ENCODE measurements around the gene MAIP1. TPM values are rescaled to one million over a fixed set of nuclear protein-coding genes. Genes with fewer than 3 reads are reported as not detected.

Gene MAIP1
- total and polyA plus RNA-seq, 5 donors, result 15.7 to 20.7 (median 20.0) TPM

GRCh38 chr2:199950396-199950795, 5.0 kb upstream of the MAIP1 start:
- no peak for ATAC-seq
- intact Hi-C loops (cut with DNase I), result no loop called here
- 91% methylated on average over 5 of the region's 5 CpGs for WGBS

DNA sequence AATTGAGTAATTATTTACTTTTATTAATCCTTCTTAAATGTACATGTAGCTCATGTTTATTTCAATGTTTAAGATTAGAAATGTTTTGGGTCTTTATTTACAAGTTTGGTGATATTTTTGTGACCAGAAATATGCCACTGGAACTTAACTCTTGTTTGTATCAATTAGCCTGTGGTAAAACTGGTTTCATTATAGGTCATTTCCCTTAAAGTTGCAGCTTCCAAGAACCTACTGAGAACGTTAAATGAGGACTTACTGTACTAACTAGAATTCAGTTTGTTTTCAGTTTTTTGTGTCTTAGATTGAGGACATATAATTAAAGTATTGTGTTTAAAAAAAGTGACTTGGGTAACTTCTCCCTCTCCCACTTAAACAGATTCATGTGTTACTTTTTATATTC, 4.4 kb upstream of the MAIP1 start:
- Histone ChIP-seq H3K4me3 (ENCODE audit: low read length) (no peak overlapping the region), H3K27ac (ENCODE audit: low read length) (no peak overlapping the region), H3K27me3 (ENCODE audit: control insufficient read depth, insufficient read depth) (no peaks in the 10 kb centered on the region), H3K9me3 (ENCODE audit: control insufficient read depth, low read length) (no peaks in the 10 kb centered on the region), H3K4me1 (ENCODE audit: control insufficient read depth, insufficient read depth, low read length) (peaks cover 3% of the 10 kb centered on the region)
- no peak for ATAC-seq
- intact Hi-C loops (cut with DNase I), result no loop called here
- no peak for DNase-seq
- 74% methylated on average over 1 of the region's 1 CpG for WGBS

More at GRCh38 chr2:199950396-199950795, 5.0 kb upstream of the MAIP1 start:
- H3K27me3 ChIP-seq (ENCODE audit: control insufficient read depth, insufficient read depth), result no peaks in the 10 kb centered on the region
- no peaks in the 10 kb centered on the region for H3K9me3 ChIP-seq (ENCODE audit: control insufficient read depth, low read length)
- no peak overlapping the region for H3K27ac ChIP-seq (ENCODE audit: low read length)
- DNase-seq, result no peak
- peaks cover 3% of the 10 kb centered on the region for H3K4me1 ChIP-seq (ENCODE audit: control insufficient read depth, insufficient read depth, low read length)
- no peak overlapping the region for H3K4me3 ChIP-seq (ENCODE audit: low read length)

- Histone ChIP-seq H3K4me1 (ENCODE audit: control insufficient read depth, insufficient read depth, low read length) (peaks cover 3% of the 10 kb centered on the region), H3K27ac (ENCODE audit: low read length) (peak overlapping the region; percentile 93), H3K27me3 (ENCODE audit: control insufficient read depth, insufficient read depth) (no peaks in the 10 kb centered on the region), H3K4me3 (ENCODE audit: low read length) (peak overlapping the region; percentile 81), H3K9me3 (ENCODE audit: control insufficient read depth, low read length) (no peaks in the 10 kb centered on the region)
- intact Hi-C loops (cut with DNase I), result no loop called here
- ATAC-seq, result peak; percentile 49 to 52
- WGBS, result 0% methylated on average over 13 of the region's 13 CpGs
- DNase-seq, result no peak
These were observed 409 bp upstream of the MAIP1 start for GRCh38 chr2:199955007-199955338.

- Histone ChIP-seq H3K9me3 (ENCODE audit: control insufficient read depth, low read length) (no peaks in the 10 kb centered on the region), H3K4me1 (ENCODE audit: control insufficient read depth, insufficient read depth, low read length) (peaks cover 3% of the 10 kb centered on the region), H3K27me3 (ENCODE audit: control insufficient read depth, insufficient read depth) (no peaks in the 10 kb centered on the region), H3K4me3 (ENCODE audit: low read length) (peak overlapping the region; percentile 81), H3K27ac (ENCODE audit: low read length) (peak overlapping the region; percentile 93)
- WGBS, result under 1% methylated on average over 10 of the region's 10 CpGs
- ATAC-seq (no peak), DNase-seq (no peak)
- intact Hi-C loops (cut with DNase I), result no loop called here
These were observed 639 bp downstream of the MAIP1 start for GRCh38 chr2:199956062-199956380.

GRCh38 chr2:199958014-199958413, 2.6 kb downstream of the MAIP1 start:
- 84% methylated on average over 4 of the region's 4 CpGs for WGBS
- Histone ChIP-seq H3K27me3 (ENCODE audit: control insufficient read depth, insufficient read depth) (no peaks in the 10 kb centered on the region), H3K9me3 (ENCODE audit: control insufficient read depth, low read length) (no peaks in the 10 kb centered on the region), H3K27ac (ENCODE audit: low read length) (no peak overlapping the region), H3K4me3 (ENCODE audit: low read length) (no peak overlapping the region), H3K4me1 (ENCODE audit: control insufficient read depth, insufficient read depth, low read length) (peaks cover 3% of the 10 kb centered on the region)
- DNase-seq, result no peak
- ATAC-seq, result no peak
- intact Hi-C loops (cut with DNase I), result no loop called here

- no peaks in the 10 kb centered on the region for H3K9me3 ChIP-seq (ENCODE audit: control insufficient read depth, low read length)
- H3K27ac ChIP-seq (ENCODE audit: low read length), result no peak overlapping the region
- 90% methylated on average over 2 of the region's 2 CpGs for WGBS
- ATAC-seq (no peak), DNase-seq (no peak)
- intact Hi-C loops (cut with DNase I), result no loop called here
- no peaks in the 10 kb centered on the region for H3K4me1 ChIP-seq (ENCODE audit: control insufficient read depth, insufficient read depth, low read length)
- H3K27me3 ChIP-seq (ENCODE audit: control insufficient read depth, insufficient read depth), result no peaks in the 10 kb centered on the region
- H3K4me3 ChIP-seq (ENCODE audit: low read length), result no peak overlapping the region
These were observed 6.8 kb downstream of the MAIP1 start for GRCh38 chr2:199962203-199962602.

GRCh38 chr2:199966405-199966804, 11.0 kb downstream of the MAIP1 start:
- intact Hi-C loops (cut with DNase I), result no loop called here
- Histone ChIP-seq H3K27ac (ENCODE audit: low read length) (no peak overlapping the region), H3K4me1 (ENCODE audit: control insufficient read depth, insufficient read depth, low read length) (no peaks in the 10 kb centered on the region), H3K4me3 (ENCODE audit: low read length) (no peak overlapping the region), H3K27me3 (ENCODE audit: control insufficient read depth, insufficient read depth) (no peaks in the 10 kb centered on the region), H3K9me3 (ENCODE audit: control insufficient read depth, low read length) (no peaks in the 10 kb centered on the region)
- no peak for ATAC-seq
- DNase-seq, result no peak
- 55% methylated on average over 2 of the region's 2 CpGs for WGBS

DNA sequence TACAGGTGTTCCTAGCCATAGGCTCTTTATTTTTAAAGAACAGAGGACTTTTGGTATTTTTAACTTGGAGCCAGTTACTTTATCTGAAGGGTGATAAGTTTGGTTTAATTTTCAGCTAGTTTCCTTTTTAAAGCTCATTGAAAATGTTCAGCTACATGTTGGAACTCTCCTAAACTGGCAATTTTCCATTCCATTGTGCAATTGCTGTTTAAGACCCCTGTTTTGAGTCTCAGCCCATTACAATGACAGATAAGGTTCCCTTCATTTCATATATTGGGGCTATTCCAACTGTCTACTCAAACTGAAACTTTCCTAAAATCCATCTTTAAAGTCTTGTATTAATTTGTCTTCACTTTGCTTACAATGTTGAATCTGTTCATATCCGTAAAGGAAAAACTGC, 11.6 kb downstream of the MAIP1 start:
- intact Hi-C loops (cut with DNase I), result no loop called here
- Histone ChIP-seq H3K27ac (ENCODE audit: low read length) (no peak overlapping the region), H3K9me3 (ENCODE audit: control insufficient read depth, low read length) (no peaks in the 10 kb centered on the region), H3K4me1 (ENCODE audit: control insufficient read depth, insufficient read depth, low read length) (no peaks in the 10 kb centered on the region), H3K27me3 (ENCODE audit: control insufficient read depth, insufficient read depth) (no peaks in the 10 kb centered on the region), H3K4me3 (ENCODE audit: low read length) (no peak overlapping the region)
- DNase-seq, result no peak
- ATAC-seq, result no peak
- 76% methylated on average over 1 of the region's 1 CpG for WGBS

DNA sequence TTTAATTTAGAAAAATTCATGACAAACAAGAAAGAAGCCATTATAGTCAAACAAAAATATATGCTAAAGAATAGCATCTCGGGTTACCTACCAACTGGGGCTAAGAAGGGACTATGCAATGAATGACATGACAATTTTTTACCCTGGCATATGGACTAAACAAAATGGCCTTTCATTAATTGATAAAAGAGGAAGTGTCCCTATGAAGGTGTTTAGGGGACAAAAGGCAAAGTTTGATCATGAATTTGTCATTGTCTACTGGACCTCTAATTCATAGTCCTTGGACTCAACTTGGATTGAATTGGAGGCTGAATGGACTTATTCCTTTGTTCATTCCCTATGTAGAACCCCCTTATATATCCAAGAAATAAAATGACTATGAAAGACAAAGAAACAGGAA, 12.7 kb downstream of the MAIP1 start:
- H3K4me1 ChIP-seq (ENCODE audit: control insufficient read depth, insufficient read depth, low read length), result no peaks in the 10 kb centered on the region
- intact Hi-C loops (cut with DNase I), result no loop called here
- no peak overlapping the region for H3K27ac ChIP-seq (ENCODE audit: low read length)
- H3K4me3 ChIP-seq (ENCODE audit: low read length), result no peak overlapping the region
- ATAC-seq, result no peak
- H3K27me3 ChIP-seq (ENCODE audit: control insufficient read depth, insufficient read depth), result no peaks in the 10 kb centered on the region
- DNase-seq, result no peak
- H3K9me3 ChIP-seq (ENCODE audit: control insufficient read depth, low read length), result no peaks in the 10 kb centered on the region
- WGBS, result 95% methylated on average over 1 of the region's 1 CpG

GRCh38 chr2:199972088-199972626, 16.8 kb downstream of the MAIP1 start:
- Histone ChIP-seq H3K9me3 (ENCODE audit: control insufficient read depth, low read length) (no peaks in the 10 kb centered on the region), H3K27me3 (ENCODE audit: control insufficient read depth, insufficient read depth) (no peaks in the 10 kb centered on the region), H3K4me1 (ENCODE audit: control insufficient read depth, insufficient read depth, low read length) (no peaks in the 10 kb centered on the region), H3K4me3 (ENCODE audit: low read length) (no peak overlapping the region), H3K27ac (ENCODE audit: low read length) (no peak overlapping the region)
- DNase-seq (no peak), ATAC-seq (no peak)
- 84% methylated on average over 6 of the region's 6 CpGs for WGBS
- intact Hi-C loops (cut with DNase I), result loop anchor here in 1 of 4 donors (10.0 kb wide), 1 partner anchor 733 kb away; no protein-coding TSS in a partner anchor

GRCh38 chr2:199973703-199974102, 18.3 kb downstream of the MAIP1 start:
- Histone ChIP-seq H3K4me3 (ENCODE audit: low read length) (no peak overlapping the region), H3K27ac (ENCODE audit: low read length) (no peak overlapping the region), H3K9me3 (ENCODE audit: control insufficient read depth, low read length) (no peaks in the 10 kb centered on the region), H3K4me1 (ENCODE audit: control insufficient read depth, insufficient read depth, low read length) (no peaks in the 10 kb centered on the region), H3K27me3 (ENCODE audit: control insufficient read depth, insufficient read depth) (no peaks in the 10 kb centered on the region)
- intact Hi-C loops (cut with DNase I), result loop anchor here in 1 of 4 donors (10.0 kb wide), 1 partner anchor 731 kb away; no protein-coding TSS in a partner anchor
- no peak for DNase-seq
- 16% methylated on average over 2 of the region's 2 CpGs for WGBS
- ATAC-seq, result peak; percentile 38 to 61

DNA sequence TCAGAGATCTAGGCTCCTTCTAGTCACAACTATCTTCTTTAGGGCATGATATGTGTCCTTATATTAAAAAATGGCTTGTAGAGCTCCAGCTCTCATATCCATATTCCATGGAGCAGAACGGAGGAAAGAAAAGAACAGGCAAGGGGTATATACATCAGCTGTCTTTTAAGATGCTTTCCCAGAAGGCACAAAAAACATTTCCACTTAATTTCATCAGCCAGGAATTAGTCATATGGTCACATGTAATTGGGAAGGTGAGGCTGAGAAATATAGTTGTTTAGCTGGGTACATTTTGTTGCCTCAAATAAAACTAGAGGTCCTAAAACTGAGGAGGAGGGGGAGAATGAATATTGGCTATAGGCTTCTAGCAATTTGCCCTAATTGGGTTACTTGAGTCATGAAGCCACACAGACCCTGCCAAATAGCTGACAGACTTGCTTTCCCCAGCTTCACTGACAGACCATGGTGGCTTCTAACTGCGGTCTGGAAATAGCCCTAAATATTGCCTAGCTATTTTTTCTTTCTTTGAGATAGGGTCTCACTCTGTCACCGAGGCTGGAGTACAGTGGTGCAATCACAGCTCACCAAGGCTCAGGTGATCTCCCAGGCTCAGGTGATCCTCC, 20.0 kb downstream of the MAIP1 start:
- H3K27ac ChIP-seq (ENCODE audit: low read length), result no peak overlapping the region
- intact Hi-C loops (cut with DNase I), result loop anchor here in 2 of 4 donors (5.0 to 10.0 kb wide), 3 partner anchors 332 to 729 kb away; partner anchors contain the start of gene SPATS2L (in 1 of the 2)
- H3K4me1 ChIP-seq (ENCODE audit: control insufficient read depth, insufficient read depth, low read length), result no peaks in the 10 kb centered on the region
- no peaks in the 10 kb centered on the region for H3K9me3 ChIP-seq (ENCODE audit: control insufficient read depth, low read length)
- H3K4me3 ChIP-seq (ENCODE audit: low read length), result no peak overlapping the region
- 89% methylated on average over 3 of the region's 3 CpGs for WGBS
- DNase-seq (no peak), ATAC-seq (no peak)
- H3K27me3 ChIP-seq (ENCODE audit: control insufficient read depth, insufficient read depth), result no peaks in the 10 kb centered on the region
